Nephron (organoid): Measurements from ENCODE around the gene CSNK2A2.

Experiments
- H3K27ac Mint-ChIP-seq, 3 experiments: 2 replicates each; pipeline ENCODE4 v1.8.0; 2020; ENCODE audit warnings: mixed read lengths in 3 of 3, mild to moderate bottlenecking in 2 of 3, moderate library complexity in 1 of 3
- H3K27me3 Mint-ChIP-seq: 2 replicates; pipeline ENCODE4 v1.8.0; 2021; ENCODE audit warnings: low read depth, mild to moderate bottlenecking, moderate library complexity, mixed read lengths
- H3K36me3 Mint-ChIP-seq: 2 replicates; pipeline ENCODE4 v1.8.0; 2020; ENCODE audit warnings: low read depth, mixed read lengths
- H3K4me1 Mint-ChIP-seq: 2 replicates; pipeline ENCODE4 v1.8.0; 2020; ENCODE audit warnings: mixed read lengths
- H3K4me3 Mint-ChIP-seq, 3 experiments: 2 replicates each; pipeline ENCODE4 v1.8.0; 2020; ENCODE audit warnings: mild to moderate bottlenecking in 3 of 3, mixed read lengths in 3 of 3, moderate library complexity in 2 of 3
- H3K9me3 Mint-ChIP-seq: 2 replicates; pipeline ENCODE4 v1.8.0; 2020; ENCODE audit warnings: mixed read lengths
- TF ChIP-seq, protein P1 (sequence below), 3 experiments: fragments of 200-600 bp; sonication (generic); IDR thresholded peaks; one replicate each; pipeline ENCODE4 v1.5.0; 2021; ENCODE audit warnings: antibody characterized with exemption in 3 of 3; ENCODE audit not compliant: unreplicated experiment in 3 of 3

CSNK2A2 gene

DNA sequence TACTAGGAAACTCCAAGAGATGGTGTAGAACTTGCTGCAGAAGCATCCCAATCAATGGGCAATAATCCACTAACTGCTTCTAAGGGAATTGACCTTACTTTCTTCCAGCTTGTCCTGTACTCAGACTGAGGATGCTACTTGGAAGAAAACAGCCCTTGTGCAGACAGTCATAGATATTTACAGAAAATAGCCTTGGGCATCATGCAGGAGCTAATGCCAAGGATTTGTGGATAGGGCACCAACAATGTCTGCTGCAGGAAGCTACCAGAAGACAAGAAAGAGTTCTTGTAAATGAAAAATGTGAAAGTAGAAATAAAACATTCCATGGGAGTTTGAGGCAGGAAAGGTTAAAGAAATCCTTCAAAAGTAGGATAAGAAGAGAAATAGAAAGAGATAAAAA, 21.5 kb upstream of the CSNK2A2 start:
- H3K4me1 Mint-ChIP-seq: no peaks in the 10 kb centered on the region
- no peaks in the 10 kb centered on the region for H3K36me3 Mint-ChIP-seq
- TF ChIP-seq, protein P1, sequence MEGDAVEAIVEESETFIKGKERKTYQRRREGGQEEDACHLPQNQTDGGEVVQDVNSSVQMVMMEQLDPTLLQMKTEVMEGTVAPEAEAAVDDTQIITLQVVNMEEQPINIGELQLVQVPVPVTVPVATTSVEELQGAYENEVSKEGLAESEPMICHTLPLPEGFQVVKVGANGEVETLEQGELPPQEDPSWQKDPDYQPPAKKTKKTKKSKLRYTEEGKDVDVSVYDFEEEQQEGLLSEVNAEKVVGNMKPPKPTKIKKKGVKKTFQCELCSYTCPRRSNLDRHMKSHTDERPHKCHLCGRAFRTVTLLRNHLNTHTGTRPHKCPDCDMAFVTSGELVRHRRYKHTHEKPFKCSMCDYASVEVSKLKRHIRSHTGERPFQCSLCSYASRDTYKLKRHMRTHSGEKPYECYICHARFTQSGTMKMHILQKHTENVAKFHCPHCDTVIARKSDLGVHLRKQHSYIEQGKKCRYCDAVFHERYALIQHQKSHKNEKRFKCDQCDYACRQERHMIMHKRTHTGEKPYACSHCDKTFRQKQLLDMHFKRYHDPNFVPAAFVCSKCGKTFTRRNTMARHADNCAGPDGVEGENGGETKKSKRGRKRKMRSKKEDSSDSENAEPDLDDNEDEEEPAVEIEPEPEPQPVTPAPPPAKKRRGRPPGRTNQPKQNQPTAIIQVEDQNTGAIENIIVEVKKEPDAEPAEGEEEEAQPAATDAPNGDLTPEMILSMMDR (IDR thresholded peaks at IDR 0.05; ENCODE audit: unreplicated experiment in 3 of 3): no peak
- no peak overlapping the region for H3K4me3 Mint-ChIP-seq
- peaks cover 11% of the 10 kb centered on the region for H3K9me3 Mint-ChIP-seq
- peaks cover 51% of the 10 kb centered on the region for H3K27me3 Mint-ChIP-seq
- no peak overlapping the region for H3K27ac Mint-ChIP-seq

- TF ChIP-seq, protein P1 (IDR thresholded peaks at IDR 0.05; ENCODE audit: unreplicated experiment in 3 of 3): no peak
- Mint-ChIP-seq H3K9me3 (peaks cover 11% of the 10 kb centered on the region), H3K27me3 (peaks cover 51% of the 10 kb centered on the region), H3K36me3 (no peaks in the 10 kb centered on the region), H3K27ac (no peak overlapping the region), H3K4me3 (no peak overlapping the region), H3K4me1 (no peaks in the 10 kb centered on the region)
Observed at GRCh38 chr16:58218786-58219185, 20.9 kb upstream of the CSNK2A2 start.

- Mint-ChIP-seq H3K4me1 (no peaks in the 10 kb centered on the region), H3K4me3 (no peak overlapping the region), H3K27ac (no peak overlapping the region), H3K9me3 (peaks cover 11% of the 10 kb centered on the region), H3K36me3 (no peaks in the 10 kb centered on the region), H3K27me3 (peaks cover 46% of the 10 kb centered on the region)
- TF ChIP-seq, protein P1 (IDR thresholded peaks at IDR 0.05; ENCODE audit: unreplicated experiment in 3 of 3): no peak
Observed at GRCh38 chr16:58217311-58217925, 19.5 kb upstream of the CSNK2A2 start.

GRCh38 chr16:58212824-58213655, 15.1 kb upstream of the CSNK2A2 start:
- peaks cover 5% of the 10 kb centered on the region for H3K9me3 Mint-ChIP-seq
- TF ChIP-seq, protein P1 (IDR thresholded peaks at IDR 0.05; ENCODE audit: unreplicated experiment in 3 of 3): no peak
- H3K36me3 Mint-ChIP-seq: no peaks in the 10 kb centered on the region
- no peak overlapping the region for H3K27ac Mint-ChIP-seq
- H3K4me3 Mint-ChIP-seq: no peak overlapping the region
- no peaks in the 10 kb centered on the region for H3K4me1 Mint-ChIP-seq
- H3K27me3 Mint-ChIP-seq: peaks cover 37% of the 10 kb centered on the region

- Mint-ChIP-seq H3K36me3 (no peaks in the 10 kb centered on the region), H3K27ac (no peak overlapping the region), H3K9me3 (no peaks in the 10 kb centered on the region), H3K4me3 (no peak overlapping the region), H3K27me3 (peaks cover 27% of the 10 kb centered on the region), H3K4me1 (no peaks in the 10 kb centered on the region)
- TF ChIP-seq, protein P1 (IDR thresholded peaks at IDR 0.05; ENCODE audit: unreplicated experiment in 3 of 3): no peak
Observed at GRCh38 chr16:58211846-58212245, 13.9 kb upstream of the CSNK2A2 start.
